Neural cell (in vitro differentiated cells): ENCODE results near the gene CLIC4. TPM values are rescaled to one million over a fixed set of nuclear protein-coding genes. Genes with fewer than 3 reads are reported as not detected.
"Not testable (repeated sequence)": the region's sequence is repeated elsewhere in the genome, so short reads cannot be mapped to it uniquely, and the experiment has no call there.

Experiments used
- H2AFZ ChIP-seq: fragments of 200-600, 300-800 bp; sonication (generic), shearing (Covaris generic); 2 replicates; pipeline ENCODE4 v1.6.0; 2014; ENCODE audit warnings: low read depth, mild to moderate bottlenecking, antibody characterized with exemption, low read length, moderate library complexity
- H3F3A ChIP-seq: fragments of 200-600 bp; shearing (Covaris generic); 2 replicates; pipeline ENCODE4 v1.6.1; 2016; ENCODE audit warnings: mild to moderate bottlenecking, moderate library complexity, mixed read lengths, antibody characterized with exemption, low read length; ENCODE audit not compliant: insufficient read depth, poor library complexity, severe bottlenecking
- H3K27ac ChIP-seq: fragments of 200-600, 300-800 bp; sonication (generic), shearing (Covaris generic); 2 replicates; pipeline ENCODE4 v1.5.1; 2014; ENCODE audit warnings: mild to moderate bottlenecking, low read length, moderate library complexity
- H3K27me3 ChIP-seq: fragments of 300-800, 200-600 bp; sonication (generic), shearing (Covaris generic); 2 replicates; pipeline ENCODE4 v1.6.0; 2014; ENCODE audit warnings: mild to moderate bottlenecking, low read depth, low read length, moderate library complexity; ENCODE audit not compliant: insufficient read depth
- H3K36me3 ChIP-seq: fragments of 300-800, 200-600 bp; sonication (generic), shearing (Covaris generic); 2 replicates; pipeline ENCODE4 v1.5.1; 2014; ENCODE audit warnings: mild to moderate bottlenecking, antibody characterized with exemption, low read length, moderate library complexity; ENCODE audit not compliant: insufficient read depth
- H3K4me2 ChIP-seq: fragments of 300-800, 200-600 bp; sonication (generic), shearing (Covaris generic); 2 replicates; pipeline ENCODE4 v1.6.0; 2014; ENCODE audit warnings: mild to moderate bottlenecking, low read length
- H3K4me3 ChIP-seq: fragments of 300-800, 200-600 bp; sonication (generic), shearing (Covaris generic); 2 replicates; pipeline ENCODE4 v1.5.1; 2014; ENCODE audit warnings: mild to moderate bottlenecking, low read length, moderate library complexity
- H3K79me2 ChIP-seq: fragments of 200-600 bp; shearing (Covaris generic); replicated peaks from 2 replicates; pipeline ENCODE4 v1.6.0; 2014; ENCODE audit warnings: mild to moderate bottlenecking, low read length, moderate library complexity; ENCODE audit not compliant: insufficient read depth
- H3K9ac ChIP-seq: fragments of 300-800, 200-600 bp; sonication (generic), shearing (Covaris generic); 2 replicates; pipeline ENCODE4 v1.6.1; 2016; ENCODE audit warnings: mild to moderate bottlenecking, low read length, mixed read lengths
- H3K9me2 ChIP-seq: fragments of 200-600 bp; shearing (Covaris generic); 2 replicates; pipeline ENCODE4 v1.6.1; 2016; ENCODE audit warnings: mild to moderate bottlenecking, low read length, mixed read lengths; ENCODE audit not compliant: insufficient read depth
- H3K9me3 ChIP-seq: fragments of 200-600, 300-800 bp; sonication (generic), shearing (Covaris generic); 2 replicates; pipeline ENCODE4 v1.6.1; 2016; ENCODE audit warnings: mild to moderate bottlenecking, mixed run types, low read length, moderate library complexity, mixed read lengths
- H4K20me1 ChIP-seq: fragments of 200-600 bp; shearing (Covaris generic); 2 replicates; pipeline ENCODE4 v1.6.1; 2016; ENCODE audit warnings: mild to moderate bottlenecking, mixed run types; ENCODE audit not compliant: insufficient read depth
- EP300 ChIP-seq: fragments of 450-650 bp; conservative IDR thresholded peaks from 2 replicates; pipeline ENCODE4 v1.6.1; 2014; ENCODE audit warnings: antibody characterized with exemption, mild to moderate bottlenecking, moderate library complexity; ENCODE audit not compliant: poor library complexity, severe bottlenecking
- EZH2 ChIP-seq: fragments of 200-600, 300-800 bp; shearing (Covaris generic), sonication (generic); IDR thresholded peaks from 2 replicates; pipeline ENCODE4 v1.6.1; 2014; ENCODE audit warnings: antibody characterized with exemption, low read length, borderline replicate concordance, mild to moderate bottlenecking; ENCODE audit not compliant: insufficient read depth, poor library complexity, severe bottlenecking
- MXI1 ChIP-seq: fragments of 450-650 bp; conservative IDR thresholded peaks from 2 replicates; pipeline ENCODE4 v1.6.1; 2014; ENCODE audit warnings: antibody characterized with exemption, mild to moderate bottlenecking; ENCODE audit not compliant: poor library complexity, severe bottlenecking
- POLR2AphosphoS5 ChIP-seq: IDR thresholded peaks from 2 replicates; pipeline ENCODE4 v1.6.1; 2012
- RAD21 ChIP-seq: fragments of 450-650 bp; conservative IDR thresholded peaks from 2 replicates; pipeline ENCODE4 v1.6.1; 2014; ENCODE audit warnings: antibody characterized with exemption, mild to moderate bottlenecking, moderate library complexity
- SMC3 ChIP-seq: fragments of 450-650 bp; conservative IDR thresholded peaks from 2 replicates; pipeline ENCODE4 v1.6.1; 2014; ENCODE audit warnings: antibody characterized with exemption, mild to moderate bottlenecking, moderate library complexity; ENCODE audit not compliant: poor library complexity
- TAF1 ChIP-seq: IDR thresholded peaks from 2 replicates; pipeline ENCODE4 v1.6.1; 2012; ENCODE audit warnings: low read depth
- polyA plus RNA-seq: library from polyadenylated mRNA; depleted of rRNA; stranded (reverse); fragments of >200 nt; gene quantifications from 2 replicates; pipeline ENCODE4 v1.2.3, GENCODE V29; 2014
- TF ChIP-seq, protein P1 (sequence below): IDR thresholded peaks from 2 replicates; pipeline ENCODE4 v1.6.1; 2012; ENCODE audit warnings: borderline replicate concordance
- TF ChIP-seq, protein P2 (sequence below): fragments of 450-650 bp; IDR thresholded peaks from 2 replicates; pipeline ENCODE4 v1.5.1; 2014; ENCODE audit warnings: antibody characterized with exemption, mild to moderate bottlenecking, moderate library complexity; ENCODE audit not compliant: poor library complexity, severe bottlenecking

Gene CLIC4
- polyA plus RNA-seq, 1 donor from 2014 or later = 133 TPM

DNA sequence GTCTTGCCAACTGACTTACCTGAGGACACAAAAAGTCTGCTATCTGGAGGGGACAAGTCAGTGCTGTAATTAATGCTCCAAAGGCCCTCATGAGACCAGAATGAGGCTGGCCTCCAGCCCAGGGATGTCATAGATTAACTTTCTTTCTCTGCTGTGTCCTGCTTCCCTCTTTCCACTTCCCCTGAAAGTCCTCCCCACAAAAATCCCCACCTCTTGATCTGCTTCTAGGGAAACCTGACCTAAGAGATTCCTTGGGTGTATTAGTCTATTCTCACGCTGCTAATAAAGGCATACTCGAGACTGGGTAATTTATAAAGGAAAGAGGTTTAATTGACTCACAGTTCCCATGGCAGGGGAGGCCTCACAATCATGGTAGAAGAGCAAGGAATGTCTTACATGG lies 145.6 kb downstream of the CLIC4 start:
- no peaks in the 10 kb centered on the region for H3K9me2 ChIP-seq
- H3K79me2 ChIP-seq = no peaks in the 10 kb centered on the region
- no peaks in the 10 kb centered on the region for H4K20me1 ChIP-seq
- no peak for TF ChIP-seq POLR2AphosphoS5
- TF ChIP-seq TAF1 = no peak
- TF ChIP-seq RAD21 = no peak
- TF ChIP-seq EZH2 = no peak
- TF ChIP-seq, protein P1, sequence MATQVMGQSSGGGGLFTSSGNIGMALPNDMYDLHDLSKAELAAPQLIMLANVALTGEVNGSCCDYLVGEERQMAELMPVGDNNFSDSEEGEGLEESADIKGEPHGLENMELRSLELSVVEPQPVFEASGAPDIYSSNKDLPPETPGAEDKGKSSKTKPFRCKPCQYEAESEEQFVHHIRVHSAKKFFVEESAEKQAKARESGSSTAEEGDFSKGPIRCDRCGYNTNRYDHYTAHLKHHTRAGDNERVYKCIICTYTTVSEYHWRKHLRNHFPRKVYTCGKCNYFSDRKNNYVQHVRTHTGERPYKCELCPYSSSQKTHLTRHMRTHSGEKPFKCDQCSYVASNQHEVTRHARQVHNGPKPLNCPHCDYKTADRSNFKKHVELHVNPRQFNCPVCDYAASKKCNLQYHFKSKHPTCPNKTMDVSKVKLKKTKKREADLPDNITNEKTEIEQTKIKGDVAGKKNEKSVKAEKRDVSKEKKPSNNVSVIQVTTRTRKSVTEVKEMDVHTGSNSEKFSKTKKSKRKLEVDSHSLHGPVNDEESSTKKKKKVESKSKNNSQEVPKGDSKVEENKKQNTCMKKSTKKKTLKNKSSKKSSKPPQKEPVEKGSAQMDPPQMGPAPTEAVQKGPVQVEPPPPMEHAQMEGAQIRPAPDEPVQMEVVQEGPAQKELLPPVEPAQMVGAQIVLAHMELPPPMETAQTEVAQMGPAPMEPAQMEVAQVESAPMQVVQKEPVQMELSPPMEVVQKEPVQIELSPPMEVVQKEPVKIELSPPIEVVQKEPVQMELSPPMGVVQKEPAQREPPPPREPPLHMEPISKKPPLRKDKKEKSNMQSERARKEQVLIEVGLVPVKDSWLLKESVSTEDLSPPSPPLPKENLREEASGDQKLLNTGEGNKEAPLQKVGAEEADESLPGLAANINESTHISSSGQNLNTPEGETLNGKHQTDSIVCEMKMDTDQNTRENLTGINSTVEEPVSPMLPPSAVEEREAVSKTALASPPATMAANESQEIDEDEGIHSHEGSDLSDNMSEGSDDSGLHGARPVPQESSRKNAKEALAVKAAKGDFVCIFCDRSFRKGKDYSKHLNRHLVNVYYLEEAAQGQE = no peak
- TF ChIP-seq, protein P2, sequence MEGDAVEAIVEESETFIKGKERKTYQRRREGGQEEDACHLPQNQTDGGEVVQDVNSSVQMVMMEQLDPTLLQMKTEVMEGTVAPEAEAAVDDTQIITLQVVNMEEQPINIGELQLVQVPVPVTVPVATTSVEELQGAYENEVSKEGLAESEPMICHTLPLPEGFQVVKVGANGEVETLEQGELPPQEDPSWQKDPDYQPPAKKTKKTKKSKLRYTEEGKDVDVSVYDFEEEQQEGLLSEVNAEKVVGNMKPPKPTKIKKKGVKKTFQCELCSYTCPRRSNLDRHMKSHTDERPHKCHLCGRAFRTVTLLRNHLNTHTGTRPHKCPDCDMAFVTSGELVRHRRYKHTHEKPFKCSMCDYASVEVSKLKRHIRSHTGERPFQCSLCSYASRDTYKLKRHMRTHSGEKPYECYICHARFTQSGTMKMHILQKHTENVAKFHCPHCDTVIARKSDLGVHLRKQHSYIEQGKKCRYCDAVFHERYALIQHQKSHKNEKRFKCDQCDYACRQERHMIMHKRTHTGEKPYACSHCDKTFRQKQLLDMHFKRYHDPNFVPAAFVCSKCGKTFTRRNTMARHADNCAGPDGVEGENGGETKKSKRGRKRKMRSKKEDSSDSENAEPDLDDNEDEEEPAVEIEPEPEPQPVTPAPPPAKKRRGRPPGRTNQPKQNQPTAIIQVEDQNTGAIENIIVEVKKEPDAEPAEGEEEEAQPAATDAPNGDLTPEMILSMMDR = no peak
- no peak overlapping the region for H3K9ac ChIP-seq
- no peak overlapping the region for H2AFZ ChIP-seq
- H3K4me3 ChIP-seq = no peak overlapping the region
- no peaks in the 10 kb centered on the region for H3K27me3 ChIP-seq
- no peaks in the 10 kb centered on the region for H3K9me3 ChIP-seq
- H3K4me2 ChIP-seq = no peak overlapping the region
- no peaks in the 10 kb centered on the region for H3F3A ChIP-seq
- no peaks in the 10 kb centered on the region for H3K36me3 ChIP-seq
- H3K27ac ChIP-seq = no peak overlapping the region

DNA sequence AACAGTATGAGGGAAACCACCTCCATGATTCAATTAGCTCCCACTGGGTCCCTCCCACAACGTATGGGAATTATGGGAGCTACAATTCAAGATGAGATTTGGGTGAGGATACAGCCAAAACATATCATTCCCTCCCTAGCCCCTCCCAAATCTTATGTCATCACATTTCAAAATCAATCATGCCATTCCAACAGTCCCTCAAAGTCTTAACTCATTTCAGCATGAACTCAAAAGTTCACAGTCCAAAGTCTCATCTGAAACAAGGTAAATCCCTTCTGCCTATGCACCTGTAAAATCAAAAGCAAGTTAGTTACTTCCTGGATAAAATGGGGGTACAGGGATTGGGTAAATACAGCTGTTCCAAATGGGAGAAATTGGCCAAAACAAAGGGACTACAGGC lies 146.1 kb downstream of the CLIC4 start:
- H4K20me1 ChIP-seq, H3K4me2 ChIP-seq, H3K9me3 ChIP-seq, H3K27ac ChIP-seq, H3F3A ChIP-seq, H3K9me2 ChIP-seq, H2AFZ ChIP-seq, H3K4me3 ChIP-seq, H3K27me3 ChIP-seq, H3K79me2 ChIP-seq, H3K9ac ChIP-seq, H3K36me3 ChIP-seq: not testable (repeated sequence)

DNA sequence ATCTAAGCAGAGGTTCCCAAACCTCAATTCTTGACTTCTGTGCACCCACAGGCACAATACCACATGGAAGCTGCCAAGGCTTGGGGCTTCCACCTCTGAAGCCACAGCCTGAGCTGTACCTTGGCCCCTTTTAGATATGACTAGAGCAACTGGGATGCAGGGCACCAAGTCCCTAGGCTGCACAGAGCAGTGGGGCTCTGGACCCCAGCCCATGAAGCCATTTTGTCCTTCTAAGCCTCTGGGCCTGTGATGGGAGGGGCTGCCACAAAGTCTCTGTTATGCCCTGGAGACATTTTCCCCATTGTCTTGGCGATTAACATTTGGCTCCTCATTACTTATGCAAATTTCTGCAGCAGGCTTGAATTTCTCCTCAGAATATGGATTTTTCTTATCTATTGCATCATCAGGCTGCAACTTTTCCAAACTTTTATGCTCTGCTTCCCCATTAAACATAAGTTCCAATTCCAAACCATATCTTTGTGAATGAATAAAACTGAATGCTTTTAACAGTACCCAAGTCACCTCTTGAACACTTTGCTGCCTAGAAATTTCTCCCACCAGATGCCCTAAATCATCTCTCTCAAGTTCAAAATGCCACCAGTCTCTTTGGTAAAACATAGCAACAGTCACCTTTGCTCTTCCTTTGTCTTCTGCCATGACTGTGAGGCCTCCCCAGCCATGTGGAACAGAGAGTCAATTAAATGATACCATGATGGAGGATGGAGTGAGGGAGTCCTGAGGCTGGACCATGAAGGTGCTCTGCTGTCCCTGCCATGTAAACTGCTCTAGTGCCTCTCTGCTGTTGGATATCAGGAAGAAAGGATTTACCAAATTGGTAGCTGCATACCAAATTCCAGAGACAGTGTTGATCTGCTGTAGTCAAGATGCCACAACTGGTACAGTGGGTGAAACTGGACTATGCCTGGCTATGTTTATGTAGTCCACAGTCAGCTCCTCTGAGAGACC lies 147.2 kb downstream of the CLIC4 start:
- Histone ChIP-seq H3K9ac (no peak overlapping the region), H3K4me3 (no peak overlapping the region), H3K4me2 (no peak overlapping the region), H3K27me3 (no peaks in the 10 kb centered on the region), H3F3A (no peaks in the 10 kb centered on the region), H3K27ac (no peak overlapping the region), H3K36me3 (no peaks in the 10 kb centered on the region), H3K79me2 (no peaks in the 10 kb centered on the region), H3K9me3 (no peaks in the 10 kb centered on the region), H3K9me2 (no peaks in the 10 kb centered on the region), H4K20me1 (no peaks in the 10 kb centered on the region), H2AFZ (no peak overlapping the region)
- TF ChIP-seq, protein P1 = no peak
- TF ChIP-seq EZH2 (no peak), EP300 (no peak), SMC3 (no peak), MXI1 (no peak), POLR2AphosphoS5 (no peak), TAF1 (no peak), RAD21 (no peak)
- TF ChIP-seq, protein P2 = no peak
